B cell (primary cell): ENCODE measurements around the gene HPCAL4. TPM values are rescaled to one million over a fixed set of nuclear protein-coding genes. Genes with fewer than 3 reads are reported as not detected.

Source experiments
- ATAC-seq: fragments of 200-7000 bp; cut with Tn5 transposase; one replicate; pipeline ENCODE4 v1.10.0; 2021; ENCODE audit warnings: low read depth, mild to moderate bottlenecking, moderate number of reproducible peaks, moderate library complexity
- CTCF ChIA-PET: fragments of 350-600 bp; sonication (Branson Sonifier 250); formaldehyde crosslinking; loops from one replicate; lab custom pipeline; 2021; ENCODE audit warnings: antibody characterized with exemption, inconsistent platforms; lab: Charles Lee
- POLR2A ChIA-PET: fragments of 350-600 bp; sonication (Branson Sonifier 250); formaldehyde crosslinking; loops from one replicate; lab custom pipeline; 2021; ENCODE audit warnings: antibody characterized with exemption; lab: Charles Lee
- DNase-seq: peaks from one replicate; pipeline ENCODE4 v3.0.0; 2013
- H2AFZ ChIP-seq: 2 replicates; pipeline ENCODE4 v1.6.1; 2012; ENCODE audit warnings: mild to moderate bottlenecking, low read depth, low read length; ENCODE audit not compliant: insufficient read depth, poor library complexity, severe bottlenecking
- H3K27ac ChIP-seq, 2 donors: 1 replicate in 1 of 2; 2 replicates in 1 of 2; pipeline ENCODE4 v1.5.1; 2012 to 2013; ENCODE audit warnings: low read length in 2 of 2, mild to moderate bottlenecking in 2 of 2, moderate library complexity in 1 of 2
- H3K27me3 ChIP-seq, 4 experiments: fragments of 200-600 bp in 1 of 4; sonication (generic) in 1 of 4; replicated peaks in 1 of 4; 1 replicate in 2 of 4; 2 replicates in 2 of 4; pipeline versions ENCODE4 v1.6.1 to v1.7.0; 2013 to 2016; ENCODE audit warnings: low read length in 3 of 4, mild to moderate bottlenecking in 2 of 4, mixed read lengths in 1 of 4, moderate library complexity in 1 of 4; ENCODE audit not compliant: insufficient read depth in 4 of 4, control insufficient read depth in 3 of 4; ENCODE audit errors: control extremely low read depth in 1 of 4
- H3K36me3 ChIP-seq, 2 experiments: replicated peaks in 1 of 2; 1 replicate in 1 of 2; 2 replicates in 1 of 2; pipeline versions ENCODE4 v1.6.1 to v1.7.1; 2013; ENCODE audit warnings: low read length in 1 of 2; ENCODE audit not compliant: insufficient read depth in 2 of 2, control insufficient read depth in 1 of 2; ENCODE audit errors: control extremely low read depth in 1 of 2, extremely low read depth in 1 of 2
- H3K4me1 ChIP-seq, 2 donors: fragments of 200-600 bp in 1 of 2; sonication (generic) in 1 of 2; 1 replicate in 1 of 2; 2 replicates in 1 of 2; pipeline versions ENCODE4 v1.5.1 to v1.6.1; 2013 to 2017; ENCODE audit warnings: low read length in 2 of 2; ENCODE audit not compliant: control insufficient read depth in 2 of 2, insufficient read depth in 2 of 2
- H3K4me2 ChIP-seq: replicated peaks from 2 replicates; pipeline ENCODE3; 2012; ENCODE audit warnings: mild to moderate bottlenecking, low read depth, low read length; ENCODE audit not compliant: poor library complexity, severe bottlenecking
- H3K4me3 ChIP-seq, 5 experiments: fragments of 200-600 bp in 1 of 5; sonication (generic) in 1 of 5; 1 replicate in 3 of 5; 2 replicates in 2 of 5; pipeline versions ENCODE4 v1.5.1 to v1.7.0; 2011 to 2016; ENCODE audit warnings: low read length in 4 of 5, mild to moderate bottlenecking in 4 of 5, low read depth in 2 of 5, control low read depth in 1 of 5, moderate library complexity in 1 of 5; ENCODE audit not compliant: insufficient read depth in 1 of 5; ENCODE audit errors: control extremely low read depth in 1 of 5, extremely low read depth in 1 of 5
- H3K79me2 ChIP-seq: fragments of 200-600 bp; sonication (generic); one replicate; pipeline ENCODE4 v1.6.0; 2016; ENCODE audit warnings: low read length; ENCODE audit not compliant: control insufficient read depth, insufficient read depth
- H3K9ac ChIP-seq: fragments of 200-600 bp; sonication (generic); 2 replicates; pipeline ENCODE4 v1.6.1; 2017; ENCODE audit warnings: mild to moderate bottlenecking, low read length, moderate library complexity
- H3K9me3 ChIP-seq, 3 donors: one replicate each; pipeline versions ENCODE4 v1.6.1 to v1.7.1; 2013; ENCODE audit warnings: low read length in 2 of 3; ENCODE audit not compliant: control insufficient read depth in 2 of 3, insufficient read depth in 1 of 3; ENCODE audit errors: control extremely low read depth in 1 of 3
- H4K20me1 ChIP-seq: 2 replicates; pipeline ENCODE4 v1.6.0; 2012; ENCODE audit warnings: mild to moderate bottlenecking, low read length; ENCODE audit not compliant: insufficient read depth, control insufficient read depth, poor library complexity, severe bottlenecking
- H3K27ac Mint-ChIP-seq: one replicate; pipeline ENCODE4 v1.8.0; 2021; ENCODE audit warnings: mixed read lengths
- H3K27me3 Mint-ChIP-seq: one replicate; pipeline ENCODE4 v1.8.0; 2021; ENCODE audit warnings: mixed read lengths
- H3K4me1 Mint-ChIP-seq: one replicate; pipeline ENCODE4 v1.8.0; 2021; ENCODE audit warnings: mixed read lengths
- H3K4me3 Mint-ChIP-seq: one replicate; pipeline ENCODE4 v1.8.0; 2021; ENCODE audit warnings: mixed read lengths
- H3K9me3 Mint-ChIP-seq: one replicate; pipeline ENCODE4 v1.8.0; 2022; ENCODE audit warnings: mixed read lengths; ENCODE audit not compliant: insufficient read depth
- CTCF ChIP-seq: fragments of 200-600 bp; IDR thresholded peaks from one replicate; pipeline ENCODE4 v1.8.0; 2022; ENCODE audit warnings: antibody characterized with exemption, mild to moderate bottlenecking
- EZH2 ChIP-seq: IDR thresholded peaks from 2 replicates; pipeline ENCODE4 v1.6.1; 2012; ENCODE audit warnings: borderline replicate concordance, low read depth, mild to moderate bottlenecking, moderate library complexity, low read length; ENCODE audit not compliant: insufficient read depth, poor library complexity, severe bottlenecking
- WGBS: methylation state at CpG from one replicate; pipeline ENCODE4 v1.1.5; 2013; ENCODE audit warnings: missing lambda C conversion rate; ENCODE audit not compliant: insufficient coverage; 5-methylcytosine and 5-hydroxymethylcytosine counted together
- intact Hi-C: fragments of 100-400 bp; cut with micrococcal nuclease; formaldehyde crosslinking; loops from one replicate; pipeline ENCODE4 v1.10.0; 2022
- polyA plus RNA-seq: library from polyadenylated mRNA; depleted of rRNA; stranded (reverse); fragments of >200 nt; gene quantifications from 2 replicates; pipeline ENCODE4 v1.2.3, GENCODE V29; 2012
- total RNA-seq, 2 donors: library from RNA; stranded (reverse); fragments of 120-200 nt in 1 of 2; gene quantifications; 1 replicate in 1 of 2; 2 replicates in 1 of 2; pipeline versions ENCODE4 v1.2.3 to v1.2.4, GENCODE V29; 2013 to 2022

HPCAL4 gene
- total and polyA plus RNA-seq, 2 donors (not counting 1 experiment from before 2014, with no cell fraction given) = not detected

GRCh38 chr1:39737546-39738169 lies 46.4 kb upstream of the HPCAL4 start:
- H3K4me1 Mint-ChIP-seq = peaks cover 19% of the 10 kb centered on the region
- Histone ChIP-seq H3K79me2 (peaks cover 14% of the 10 kb centered on the region), H3K9ac (no peak overlapping the region), H3K9me3 (no peaks in the 10 kb centered on the region), H3K4me2 (peak overlapping the region; percentile 87), H3K4me1 (peaks cover 9 to 16% of the 10 kb centered on the region in 2 donors), H2AFZ (peak overlapping the region; percentile 99), H3K27me3 (peaks cover 0 to 24% (median 20%) of the 10 kb centered on the region in 4 experiments), H3K36me3 (peaks cover 7 to 25% of the 10 kb centered on the region in 2 experiments), H3K4me3 (peak overlapping the region in 1 of 5 experiments; percentile 92), H4K20me1 (no peaks in the 10 kb centered on the region), H3K27ac (no peak overlapping the region)
- CTCF ChIA-PET = interaction anchor here (0.6 to 2.0 kb wide), 5 partner anchors 18 to 543 kb away, joined by 3 to 9 read pairs (median 6); no protein-coding TSS in a partner anchor
- TF ChIP-seq CTCF = no peak
- no peak for TF ChIP-seq EZH2
- H3K27me3 Mint-ChIP-seq = peaks cover 24% of the 10 kb centered on the region
- POLR2A ChIA-PET = no interaction called here
- ATAC-seq (no peak), DNase-seq (no peak)
- H3K9me3 Mint-ChIP-seq = peaks cover 2% of the 10 kb centered on the region
- 47% methylated on average over 1 of the region's 9 CpGs for WGBS
- intact Hi-C loops = loop anchor here (1.0 to 2.0 kb wide), 2 partner anchors 131 to 301 kb away; no protein-coding TSS in a partner anchor
- no peak overlapping the region for H3K27ac Mint-ChIP-seq
- peak overlapping the region; percentile 54 for H3K4me3 Mint-ChIP-seq

GRCh38 chr1:39735731-39736130 lies 44.5 kb upstream of the HPCAL4 start:
- Histone ChIP-seq H3K36me3 (peaks cover 0 to 8% of the 10 kb centered on the region in 2 experiments), H3K4me2 (no peak overlapping the region), H3K27me3 (peaks cover 0 to 28% (median 21%) of the 10 kb centered on the region in 4 experiments), H3K79me2 (peaks cover 14% of the 10 kb centered on the region), H2AFZ (no peak overlapping the region), H4K20me1 (no peaks in the 10 kb centered on the region), H3K4me3 (no peak overlapping the region), H3K9me3 (no peaks in the 10 kb centered on the region), H3K27ac (no peak overlapping the region), H3K4me1 (peaks cover 9 to 16% of the 10 kb centered on the region in 2 donors), H3K9ac (no peak overlapping the region)
- ChIA-PET POLR2A (no interaction called here), CTCF (interaction anchor here (1.8 kb wide), 1 partner anchor 16 kb away, joined by 6 read pairs; no protein-coding TSS in a partner anchor)
- TF ChIP-seq CTCF = no peak
- TF ChIP-seq EZH2 = no peak
- H3K27me3 Mint-ChIP-seq = peaks cover 30% of the 10 kb centered on the region
- H3K4me3 Mint-ChIP-seq = no peak overlapping the region
- peaks cover 19% of the 10 kb centered on the region for H3K4me1 Mint-ChIP-seq
- ATAC-seq = no peak
- DNase-seq = no peak
- H3K27ac Mint-ChIP-seq = no peak overlapping the region
- peaks cover 2% of the 10 kb centered on the region for H3K9me3 Mint-ChIP-seq
- WGBS = no CpG with 5 or more reads among the region's 3 CpGs
- intact Hi-C loops = no loop called here
